CD4-positive, alpha-beta T cell treated with Interleukin-21 for 1 hour (primary cell): ENCODE results near the gene ZMYND10.

Experiments used
- DNase-seq: peaks from one replicate; pipeline ENCODE4 v3.0.0-alpha.2; 2020

Gene ZMYND10

DNA sequence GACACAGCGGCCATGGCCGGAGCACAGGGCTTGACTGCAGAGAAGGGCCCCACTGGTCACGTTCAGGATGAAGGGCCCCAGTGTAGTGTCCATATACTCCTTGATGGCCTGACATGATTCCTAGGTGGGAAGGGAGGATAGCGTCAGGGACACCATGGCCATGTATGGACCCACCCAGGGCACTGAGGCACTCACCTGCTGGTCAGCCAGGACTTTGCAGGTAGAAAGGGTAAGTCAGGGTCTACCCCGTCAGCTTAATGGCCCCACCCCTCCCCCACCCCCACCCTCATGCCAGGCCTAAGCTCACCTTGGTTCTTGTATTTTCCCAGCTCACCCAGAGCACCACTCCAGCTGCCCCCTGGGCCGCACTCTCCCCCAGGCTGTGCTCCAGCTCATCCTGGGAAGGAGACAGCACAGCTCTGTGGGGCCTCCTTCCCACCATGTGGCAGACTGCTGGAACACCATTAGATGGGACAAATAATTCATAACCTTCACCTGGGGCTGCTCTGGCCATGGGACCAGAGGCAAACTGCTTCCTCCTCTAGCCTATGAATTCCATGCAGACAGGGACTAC, 44.8 kb downstream of the ZMYND10 start:
- no peak for DNase-seq

DNA sequence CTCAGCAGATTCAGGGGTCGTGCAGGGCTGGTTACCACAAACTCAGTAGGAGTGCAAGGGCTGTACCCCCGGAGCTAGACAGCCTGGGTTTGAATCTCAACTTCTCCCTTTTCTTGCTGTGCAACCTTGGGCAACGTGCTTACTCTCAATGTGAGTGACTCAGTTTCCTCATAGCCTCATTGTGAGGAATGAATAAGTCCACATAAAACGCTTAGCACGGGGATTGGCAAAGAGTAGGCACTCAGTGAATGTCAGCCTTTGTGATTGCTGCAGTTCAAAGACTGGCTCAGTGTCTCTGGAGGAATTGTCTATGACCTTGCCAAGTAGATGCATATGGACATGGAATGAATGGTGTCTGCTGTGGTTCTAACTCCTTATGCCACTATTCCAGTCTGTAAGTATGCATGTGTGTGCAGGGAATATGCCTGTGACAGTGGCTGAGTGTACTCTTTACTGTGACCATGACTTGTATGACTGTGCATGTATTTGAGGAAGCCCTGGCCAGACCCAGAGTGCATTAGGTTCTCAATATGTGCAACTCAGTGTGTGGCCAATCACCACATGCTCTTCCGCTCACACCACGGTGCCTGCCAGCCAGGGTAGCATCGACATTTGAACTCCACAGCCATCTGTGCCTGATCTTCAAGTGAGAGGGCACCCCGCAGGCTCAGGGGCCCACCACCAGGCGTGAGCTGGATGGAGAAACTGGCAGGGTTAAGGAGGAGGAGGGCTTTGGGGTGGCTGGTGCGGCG, 45.4 kb downstream of the ZMYND10 start:
- peak; percentile 24 for DNase-seq

DNA sequence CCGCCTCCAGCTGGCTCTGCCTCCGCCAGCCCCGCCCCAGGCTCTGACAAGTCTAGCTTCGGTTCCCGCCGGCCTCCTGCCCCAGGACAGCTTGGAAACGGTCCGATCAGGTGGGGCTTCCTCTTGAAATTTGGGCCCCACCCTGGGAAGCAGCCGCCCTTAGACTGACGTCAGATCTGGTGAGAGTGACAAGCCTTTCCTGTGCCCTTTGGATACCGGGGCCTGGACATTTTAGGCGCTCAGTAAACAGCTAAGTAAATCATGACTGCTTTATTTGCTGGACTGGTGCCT, 45.9 kb downstream of the ZMYND10 start:
- no peak for DNase-seq

DNA sequence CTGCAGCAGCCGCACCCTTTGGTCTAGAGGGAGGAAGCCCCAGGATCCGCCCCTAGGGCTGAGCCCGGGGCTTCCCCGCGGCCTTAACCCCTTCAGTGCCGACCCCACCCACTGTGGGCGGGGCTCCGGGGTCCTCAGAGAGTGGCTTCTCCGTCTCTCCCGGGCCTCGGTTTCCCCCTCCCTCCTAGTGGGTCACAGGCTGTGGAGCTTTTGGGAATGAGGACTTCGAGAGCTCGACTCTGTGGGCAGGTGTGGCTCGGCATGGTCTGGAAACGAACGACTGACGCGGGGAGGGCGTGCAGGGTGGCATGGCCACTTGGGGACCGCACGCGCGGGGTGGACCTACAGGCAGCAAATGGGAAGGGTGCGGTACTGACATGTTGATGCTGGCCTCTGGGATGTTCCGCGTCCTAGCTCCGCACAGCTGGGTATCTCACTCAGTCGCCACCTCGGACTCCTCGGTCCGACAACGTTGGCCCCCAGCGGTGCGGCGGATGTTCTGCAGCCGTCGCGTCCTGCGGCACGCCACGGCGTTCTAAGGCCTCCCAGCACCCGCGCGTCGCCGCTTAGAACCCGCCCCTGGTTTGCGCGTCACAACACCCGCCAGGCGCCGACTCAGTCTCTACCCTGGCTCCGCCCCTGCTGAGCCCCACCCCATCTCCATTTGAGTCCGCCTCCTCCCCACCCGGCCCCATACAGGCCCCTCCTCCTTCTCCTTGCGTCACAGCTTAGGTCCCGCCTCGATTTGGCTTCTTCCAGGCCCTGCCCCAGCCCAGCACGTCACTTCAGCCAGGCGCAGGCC, 46.5 kb downstream of the ZMYND10 start, which contains the start of the genes HYAL3 and NAA80:
Gene HYAL3 (minus strand): TSS at position 570 of the 802 bp plus-strand sequence. CDS start 3,803 bp downstream, outside the sequence.
Gene NAA80 (minus strand): TSS at position 570 of the 802 bp plus-strand sequence. CDS start 1,942 bp downstream, outside the sequence.
- DNase-seq = peak; percentile 100

DNA sequence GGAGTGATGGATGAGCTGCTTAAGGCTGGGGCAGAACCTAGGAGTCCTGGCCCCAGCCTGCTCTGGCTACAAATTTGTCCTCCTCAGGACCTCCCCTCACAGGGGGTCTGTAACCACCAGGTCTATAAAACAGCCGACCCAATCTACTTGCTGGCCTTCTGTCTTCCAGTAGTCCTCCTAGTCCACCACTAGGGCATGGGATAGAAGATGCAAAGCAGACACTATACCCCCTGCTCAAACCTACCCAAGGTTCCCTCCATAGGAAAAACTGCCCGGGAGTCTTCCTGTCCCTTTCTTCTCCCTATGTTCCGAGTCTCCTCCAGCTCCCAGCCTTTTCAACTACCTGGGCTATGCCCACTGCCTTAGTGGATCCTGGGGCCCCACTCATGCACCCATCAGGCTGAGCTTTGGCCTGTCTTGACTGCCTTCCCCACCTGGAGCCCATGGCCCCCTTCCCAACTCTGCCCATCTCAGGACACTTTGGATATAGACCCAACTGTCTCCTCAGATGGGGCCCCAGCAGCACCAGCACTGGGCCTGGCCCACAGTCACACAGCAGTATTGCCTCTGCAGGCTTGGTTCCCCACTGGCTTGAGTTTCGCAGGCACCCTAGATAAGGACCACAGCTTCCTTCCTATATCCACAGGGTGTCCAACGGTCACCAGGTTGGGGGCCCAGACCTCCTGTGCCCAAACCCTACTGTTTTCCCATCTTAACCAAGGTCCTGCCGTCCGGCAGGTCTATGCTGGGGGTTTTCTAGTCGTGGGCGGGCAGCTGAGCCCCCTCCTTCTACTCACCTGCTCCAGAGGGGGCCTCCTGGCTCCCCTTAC, 47.4 kb downstream of the ZMYND10 start:
- no peak for DNase-seq

DNA sequence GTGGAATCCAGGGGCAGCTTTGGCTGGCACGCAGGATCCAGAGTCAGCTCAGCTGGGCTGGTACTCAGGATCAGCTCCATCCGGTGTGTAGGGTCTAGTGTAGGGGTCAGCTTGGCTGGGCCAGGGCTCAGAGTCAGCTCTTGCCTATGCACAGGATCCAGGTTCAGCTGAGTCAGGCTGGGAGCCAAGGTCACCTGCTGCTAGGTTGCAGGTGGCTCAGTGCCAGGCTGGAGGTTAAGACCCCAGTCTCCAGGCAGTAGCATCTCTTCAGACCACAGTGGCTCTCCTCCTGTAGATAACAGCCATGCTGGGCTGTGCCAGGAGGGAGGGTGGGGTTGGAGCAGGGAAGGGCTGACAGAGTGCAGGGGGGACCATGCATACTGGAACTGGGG, 48.2 kb downstream of the ZMYND10 start:
- DNase-seq = no peak

DNA sequence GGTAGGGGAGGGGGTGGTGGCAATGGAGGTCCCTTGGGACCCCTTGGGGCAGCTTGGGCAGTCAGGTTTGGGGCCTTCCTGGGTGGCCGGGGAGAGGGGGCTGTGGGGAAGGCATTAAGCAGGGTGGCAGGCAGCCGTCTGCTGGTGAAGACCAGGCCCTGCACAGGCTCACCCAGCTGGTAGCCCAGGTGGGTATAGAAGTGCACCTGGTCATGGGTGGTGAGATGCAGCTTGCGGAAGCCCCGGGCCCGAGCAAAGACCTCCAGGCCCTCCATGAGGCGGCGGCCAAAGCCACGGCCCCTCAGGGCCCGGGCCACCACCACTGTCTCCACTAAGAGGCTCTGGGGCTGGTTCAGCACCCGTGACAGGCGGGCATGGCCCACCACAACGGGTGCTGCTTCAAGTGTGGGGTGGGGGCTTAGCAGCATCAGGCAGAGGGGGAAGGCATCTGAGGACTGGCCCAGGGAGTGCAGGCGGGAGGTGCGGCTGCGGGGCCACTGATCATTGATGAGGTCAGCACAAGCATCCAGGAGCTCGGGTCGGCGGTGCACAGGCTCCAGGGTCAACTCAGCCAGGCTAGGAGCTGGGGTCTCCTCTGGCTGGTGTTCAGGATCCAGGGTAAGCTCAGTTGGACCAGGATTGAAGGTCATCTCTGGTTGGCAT, 48.7 kb downstream of the ZMYND10 start:
- no peak for DNase-seq

DNA sequence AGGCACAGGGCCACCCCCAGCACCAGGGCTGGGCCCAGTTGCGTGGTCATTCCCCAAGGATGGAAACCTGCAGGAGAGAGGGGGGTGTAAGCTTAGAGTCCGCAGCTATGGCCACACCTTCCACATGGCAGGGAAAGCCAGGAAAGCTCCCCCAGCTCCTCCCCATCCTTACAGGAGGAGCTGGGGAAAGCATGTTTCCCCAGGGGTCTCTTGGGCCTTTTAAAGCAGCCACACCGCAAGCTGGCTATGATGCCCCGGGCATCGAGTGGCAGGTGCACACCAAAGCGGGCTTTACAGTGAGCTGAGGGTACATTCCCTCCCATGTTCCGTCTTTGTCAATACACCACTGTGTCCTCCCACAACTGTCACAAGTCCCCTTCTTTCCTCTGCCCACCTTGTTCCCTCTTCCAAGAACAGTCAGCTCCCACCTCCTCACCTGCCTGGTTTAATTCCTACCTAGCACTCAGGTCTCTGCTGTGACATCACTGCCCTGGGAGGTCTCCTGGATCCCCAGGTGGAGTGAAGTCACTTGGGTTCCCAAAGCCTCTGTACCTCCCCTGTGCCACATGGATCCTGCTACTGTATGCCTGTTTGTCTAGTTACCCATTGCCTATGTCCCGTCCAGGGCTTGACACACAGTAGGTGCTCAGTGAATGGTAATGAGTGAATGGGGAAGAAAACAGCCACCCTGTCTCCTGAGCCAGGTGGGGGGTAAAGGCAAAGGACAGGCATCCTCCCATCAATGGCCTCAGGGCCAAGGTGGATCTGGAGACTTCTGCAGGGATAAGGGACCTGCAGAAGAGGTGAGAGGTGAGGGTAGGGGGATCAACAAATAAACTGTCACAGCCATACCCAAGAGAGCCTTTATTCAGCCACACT, 49.7 kb downstream of the ZMYND10 start:
- no peak for DNase-seq

DNA sequence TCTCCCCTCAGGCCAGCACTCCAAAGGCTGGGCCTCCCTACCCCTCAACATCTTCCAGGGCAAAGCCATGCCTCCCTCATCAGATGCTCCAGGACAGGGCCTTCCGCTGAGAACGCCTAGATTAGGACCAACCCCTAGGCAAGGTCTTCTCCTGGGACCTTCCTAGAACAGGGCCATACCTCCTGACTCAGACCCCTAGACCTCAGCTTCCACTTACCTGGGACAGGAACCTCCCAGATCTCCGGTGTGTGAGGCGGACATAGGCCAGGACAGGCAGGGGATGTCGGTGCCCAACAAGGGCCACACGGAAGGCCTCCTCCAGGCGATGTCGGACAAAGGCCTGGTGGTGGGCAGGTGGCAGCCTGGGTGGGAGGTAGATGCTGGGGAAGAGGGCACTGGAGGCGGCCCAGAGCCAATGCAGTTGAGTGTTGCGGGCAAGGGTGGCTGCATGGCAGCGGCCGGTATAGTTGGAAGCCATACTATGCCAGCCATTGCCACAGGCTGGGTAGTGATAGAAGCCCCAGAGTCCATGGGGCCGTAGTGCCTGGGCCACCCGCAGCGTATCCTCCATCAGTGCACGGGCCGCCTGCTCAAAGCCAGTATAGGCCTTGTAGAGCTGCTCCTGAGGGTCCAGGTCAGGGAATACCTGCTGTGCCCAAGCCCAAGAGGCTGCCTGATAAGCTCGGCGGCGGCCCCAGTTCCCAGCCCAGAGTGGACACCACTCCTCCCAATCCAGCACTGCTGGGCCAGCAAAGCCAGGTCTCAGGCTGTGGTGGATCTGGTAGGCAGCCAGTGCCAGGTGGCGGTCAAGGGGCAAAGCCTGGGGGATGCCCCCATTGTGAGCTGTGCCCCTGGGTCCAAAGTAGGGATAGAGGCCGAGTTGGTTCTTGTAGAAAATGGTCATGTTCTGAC, 50.8 kb downstream of the ZMYND10 start:
- DNase-seq = no peak

DNA sequence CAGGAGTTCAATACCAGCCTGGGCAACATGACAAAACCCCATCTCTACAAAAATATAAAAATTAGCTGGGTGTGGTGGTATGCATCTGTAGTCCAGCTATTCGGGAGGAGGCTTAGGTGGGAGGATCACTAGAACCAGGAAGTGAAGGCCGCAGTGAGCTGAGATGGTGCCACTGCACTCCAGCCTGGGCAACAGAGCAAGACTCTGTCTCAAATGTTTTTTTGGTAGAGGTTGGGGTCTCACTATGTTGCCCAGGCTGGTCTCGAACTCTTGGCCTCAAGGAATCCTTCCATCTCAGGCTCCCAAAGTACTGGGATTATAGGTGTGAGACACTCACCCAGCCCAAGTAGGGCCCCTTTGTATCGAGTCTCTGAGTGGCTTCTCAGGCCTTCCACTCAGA, 51.4 kb downstream of the ZMYND10 start:
- no peak for DNase-seq

DNA sequence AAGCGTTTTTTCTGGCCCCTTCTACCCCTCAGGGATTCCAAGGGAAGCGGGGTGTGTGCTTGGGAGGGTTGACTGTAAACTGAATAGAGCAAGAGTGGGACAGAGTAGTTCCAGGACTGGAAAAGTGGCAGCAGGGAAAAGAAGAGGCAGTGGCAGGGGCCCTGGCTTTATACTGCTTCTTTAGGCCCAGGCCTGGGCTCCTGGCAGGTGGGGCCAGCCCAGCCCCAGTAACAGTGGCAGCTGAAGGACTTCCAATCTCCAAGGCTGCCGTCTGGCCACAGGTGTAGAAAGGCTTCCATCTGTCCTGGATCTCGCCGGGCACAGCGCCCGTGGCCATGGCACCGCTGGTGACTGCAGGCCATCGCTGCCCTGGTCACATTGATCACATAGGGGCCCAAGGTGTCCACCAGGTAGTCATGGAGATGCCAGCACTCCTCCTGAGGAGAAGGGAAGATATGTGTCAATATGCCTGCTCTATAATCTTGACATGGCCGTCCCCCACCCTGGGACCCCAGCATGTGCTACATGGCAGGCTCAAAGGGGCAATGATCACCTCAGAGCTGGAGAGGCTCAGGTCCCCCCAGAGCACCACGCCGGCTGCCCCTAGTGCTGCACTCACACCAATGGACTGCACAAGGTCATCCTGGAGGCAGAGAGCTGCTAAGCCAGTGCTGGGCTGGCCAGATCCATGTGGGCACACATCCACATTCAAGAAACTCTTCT, 52.3 kb downstream of the ZMYND10 start:
- no peak for DNase-seq

DNA sequence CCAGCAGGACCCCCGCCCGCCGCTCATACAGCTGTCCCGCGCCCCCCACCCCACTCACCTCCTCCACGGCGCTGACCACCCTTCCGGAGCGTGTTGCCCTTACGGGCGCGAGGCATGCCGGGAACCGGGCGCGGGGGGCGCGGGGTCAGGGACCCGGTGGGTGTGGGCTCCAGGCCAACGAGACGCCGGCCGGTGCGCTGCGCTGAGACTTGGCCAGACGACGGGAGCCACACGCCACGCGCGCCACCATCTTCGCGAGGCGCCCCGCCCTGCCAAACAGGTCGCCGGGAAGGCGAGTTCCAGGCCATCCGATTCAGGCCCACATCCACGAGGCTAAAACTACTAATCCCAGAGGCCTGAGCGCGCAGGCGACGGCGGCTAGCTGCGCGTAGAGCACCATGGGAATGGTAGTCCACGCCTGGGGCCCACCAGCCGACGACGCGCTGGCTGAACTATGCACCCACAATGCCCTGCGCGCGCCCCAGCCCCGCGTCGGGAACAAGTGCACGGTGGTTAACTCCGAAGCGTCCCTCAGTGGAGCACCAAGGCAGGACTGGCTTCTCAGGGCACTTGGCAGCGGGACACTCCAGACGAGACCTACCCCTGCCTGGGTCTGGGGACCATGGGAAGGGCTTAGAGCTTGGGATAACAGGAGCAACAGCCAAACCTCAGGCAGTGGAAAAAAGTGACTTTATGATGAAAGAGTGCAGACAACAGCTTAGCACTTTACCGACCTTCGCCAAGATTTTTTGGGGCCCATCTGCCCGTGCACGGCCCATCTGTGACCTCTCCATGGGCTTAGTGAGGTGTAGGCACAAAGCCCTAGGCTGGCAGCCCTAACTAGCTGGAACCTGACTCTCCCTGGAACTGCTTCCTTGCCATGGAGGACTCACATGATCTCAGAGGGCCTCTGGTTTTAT, 53.1 kb downstream of the ZMYND10 start, which contains the start of gene IFRD2:
Gene IFRD2 (minus strand): TSS at position 271 of the 920 bp plus-strand sequence. CDS start 155 bp downstream, at position 116.
- DNase-seq = peak; percentile 97
